NCI-H345 treated with DMSO at 0.1 percent for 48 hours (cell line): Measurements from ENCODE around the gene STK4.

Experiments used
- DNase-seq: peaks from one replicate; lab custom pipeline; 2025; ENCODE audit not compliant: unreplicated experiment; lab: John Stamatoyannopoulos, UW

STK4 gene

DNA sequence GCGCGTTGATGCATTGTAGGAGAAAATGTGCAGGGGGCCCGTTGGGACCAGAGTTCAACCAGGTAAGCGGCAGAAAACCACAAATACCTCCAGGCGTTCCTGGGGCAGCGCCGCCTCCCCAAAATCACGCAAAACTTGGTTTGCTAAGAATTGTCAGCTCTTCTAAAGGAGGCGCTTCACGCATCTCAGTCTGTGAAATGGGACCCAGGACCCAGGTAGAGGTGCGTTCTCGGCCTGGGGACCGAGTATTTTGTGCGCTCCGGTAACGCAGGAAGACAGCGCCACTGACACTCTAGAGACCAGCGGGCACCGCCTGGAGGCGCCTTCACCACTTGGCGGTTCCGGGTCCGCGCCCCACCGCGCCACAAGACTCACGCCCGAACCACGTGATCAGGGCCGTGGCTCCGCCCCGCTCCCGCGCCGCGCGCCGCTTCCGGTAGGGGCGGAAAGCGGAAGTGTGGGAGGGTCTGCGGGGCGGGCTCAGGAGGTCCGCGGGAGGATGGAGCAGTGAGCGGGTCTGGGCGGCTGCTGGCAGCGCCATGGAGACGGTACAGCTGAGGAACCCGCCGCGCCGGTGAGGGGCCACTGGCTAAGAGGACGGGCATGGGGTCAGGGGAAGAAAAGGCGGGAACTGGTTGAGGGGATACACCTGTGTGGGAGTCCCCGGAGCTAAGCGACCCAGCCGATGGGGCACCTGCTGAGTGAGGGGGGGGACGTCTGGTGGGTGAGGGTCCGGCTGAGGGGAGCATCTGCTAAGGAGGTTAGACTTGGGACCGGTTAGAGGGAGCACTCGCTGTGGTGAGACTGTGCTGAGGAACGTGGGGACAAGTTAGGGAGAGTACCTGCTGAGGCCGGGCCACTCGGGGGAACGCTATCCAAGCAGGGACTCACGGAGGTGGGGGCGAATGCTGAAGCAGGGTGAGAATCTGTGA, at the start of gene STK4:
Gene STK4 (plus strand): TSS at position 483 of the 932 bp plus-strand sequence. CDS start 57 bp downstream, at position 540.
- DNase-seq: peak; percentile 93

- DNase-seq: no peak
Measured at GRCh38 chr20:44916586-44916985, 49.7 kb upstream of the STK4 start.

GRCh38 chr20:44917399-44917798, 48.9 kb upstream of the STK4 start:
- DNase-seq: no peak

GRCh38 chr20:44918342-44918741, 48.0 kb upstream of the STK4 start:
- no peak for DNase-seq

- no peak for DNase-seq
Measured at GRCh38 chr20:44918761-44919160, 47.6 kb upstream of the STK4 start.

DNA sequence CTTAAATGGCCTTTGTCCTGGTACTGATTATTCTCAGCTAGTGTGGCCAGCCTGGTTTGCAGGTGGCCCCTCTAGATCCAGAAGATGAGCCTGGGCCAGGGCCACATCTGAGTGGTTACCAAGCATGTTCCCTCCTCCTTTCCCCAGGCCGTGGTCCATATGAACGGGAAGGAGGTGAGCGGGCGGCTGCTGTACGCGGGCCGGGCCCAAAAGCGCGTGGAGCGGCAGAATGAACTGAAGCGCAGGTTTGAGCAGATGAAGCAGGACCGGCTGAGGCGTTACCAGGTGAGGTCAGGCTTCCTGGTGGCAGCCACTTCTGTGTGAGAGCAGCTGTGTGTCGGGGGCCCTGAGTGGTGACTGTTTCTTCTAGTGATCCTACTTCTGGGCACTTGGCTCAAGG, 44.9 kb upstream of the STK4 start:
- DNase-seq: no peak

GRCh38 chr20:44924541-44924940, 41.8 kb upstream of the STK4 start:
- DNase-seq: no peak

DNA sequence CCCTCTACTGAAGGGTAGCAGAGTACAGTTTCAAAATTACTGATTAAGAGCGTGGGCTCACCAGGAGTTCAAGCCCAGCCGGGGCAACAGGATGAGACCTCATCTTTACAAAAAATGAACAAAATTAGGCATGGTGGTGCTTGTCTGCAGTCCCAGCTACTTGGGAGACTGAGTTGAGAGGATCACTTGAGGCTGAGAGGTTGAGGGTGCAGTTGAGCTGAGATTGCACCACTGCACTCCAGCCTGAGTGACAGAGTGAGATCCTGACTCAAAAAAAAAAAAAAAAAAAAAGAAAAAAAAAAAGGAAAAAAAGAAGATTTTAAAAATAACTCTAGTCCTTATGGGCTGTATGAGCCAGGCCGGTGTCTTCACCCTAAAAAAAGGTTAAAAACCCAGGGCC, 37.7 kb upstream of the STK4 start:
- no peak for DNase-seq

DNA sequence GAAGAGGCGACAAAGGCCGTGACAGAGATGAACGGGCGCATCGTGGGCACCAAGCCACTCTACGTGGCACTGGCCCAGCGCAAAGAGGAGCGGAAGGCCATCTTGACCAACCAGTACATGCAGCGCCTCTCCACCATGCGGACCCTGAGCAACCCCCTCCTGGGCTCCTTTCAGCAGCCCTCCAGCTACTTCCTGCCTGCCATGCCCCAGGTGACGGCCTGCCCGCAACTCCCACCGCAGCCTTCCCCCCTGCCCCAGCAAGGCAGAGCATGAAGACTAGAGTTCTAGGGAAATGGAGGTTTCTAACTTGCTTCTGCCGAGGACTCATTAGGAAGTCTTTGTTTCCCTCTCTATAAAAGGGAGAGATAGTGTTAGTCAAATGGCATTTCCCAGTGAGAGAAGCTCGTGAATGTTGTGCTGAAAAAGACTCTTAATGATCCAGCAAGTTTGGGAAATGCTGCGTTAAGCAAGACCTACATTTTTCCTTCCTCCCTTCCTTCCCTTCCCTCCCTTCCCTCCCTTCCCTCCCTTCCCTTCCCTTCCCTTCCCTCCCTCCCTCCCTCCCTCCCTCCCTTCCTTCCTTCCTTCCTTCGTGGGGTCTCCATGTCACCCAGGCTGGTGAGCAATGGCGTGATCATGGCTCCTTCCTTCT, 35.7 kb upstream of the STK4 start:
- no peak for DNase-seq

- no peak for DNase-seq
Measured at GRCh38 chr20:44931911-44932310, 34.4 kb upstream of the STK4 start.

DNA sequence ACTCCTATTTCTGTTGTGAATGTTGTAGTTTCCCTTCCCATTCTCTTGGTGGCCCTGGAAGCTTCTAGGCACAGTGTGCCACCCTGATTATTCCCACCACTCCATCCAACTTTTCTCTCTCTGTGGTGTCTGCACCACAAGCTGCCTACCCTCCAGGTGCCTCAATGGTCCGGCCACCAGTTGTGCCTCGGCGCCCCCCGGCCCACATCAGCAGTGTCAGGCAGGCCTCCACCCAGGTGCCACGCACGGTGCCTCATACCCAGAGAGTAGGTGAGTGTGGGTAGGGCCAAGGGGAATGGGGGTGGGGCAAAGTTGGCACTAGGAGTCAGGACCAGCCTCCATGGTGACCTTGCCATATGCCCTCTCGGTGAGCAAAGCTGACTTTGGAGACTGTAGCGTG, 33.4 kb upstream of the STK4 start:
- DNase-seq: no peak

GRCh38 chr20:44936510-44936909, 29.8 kb upstream of the STK4 start:
- DNase-seq: no peak

GRCh38 chr20:44938637-44939036, 27.7 kb upstream of the STK4 start:
- DNase-seq: no peak

- no peak for DNase-seq
Measured at GRCh38 chr20:44941120-44941691, 25.1 kb upstream of the STK4 start.

DNA sequence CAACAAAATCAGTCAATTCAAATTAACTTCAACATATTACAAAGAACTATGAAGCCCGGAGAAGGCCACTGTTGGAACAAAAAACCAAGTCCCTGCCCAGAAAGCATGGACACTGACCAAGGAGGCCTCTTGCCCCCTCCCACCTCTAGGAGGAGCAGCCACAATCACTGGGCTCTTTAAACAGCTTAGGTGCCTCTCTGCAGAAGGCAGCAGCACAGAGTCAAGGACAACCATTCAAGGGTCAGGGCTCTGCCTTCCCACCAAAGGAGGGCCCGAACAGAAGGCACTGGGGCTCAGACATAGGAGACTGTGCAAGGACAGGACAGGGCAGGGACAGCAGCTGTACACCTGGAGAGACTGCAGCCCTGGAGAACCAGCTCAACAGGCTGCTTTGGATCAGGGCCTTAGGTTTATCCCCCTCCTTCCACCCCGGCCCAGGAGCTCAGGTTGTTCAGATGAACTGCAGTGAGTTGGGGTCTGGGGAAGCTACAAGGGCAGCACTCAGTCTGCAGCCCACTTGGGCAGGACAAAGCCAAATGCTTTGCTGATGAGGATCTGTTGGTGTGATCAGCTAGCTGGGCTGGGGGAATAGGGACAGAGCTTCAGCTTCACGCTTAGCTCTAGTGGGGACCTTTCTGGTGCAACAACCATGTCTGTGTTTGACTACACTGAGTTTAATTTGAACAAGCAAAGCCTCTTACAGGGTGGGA, 23.9 kb upstream of the STK4 start:
- no peak for DNase-seq

DNA sequence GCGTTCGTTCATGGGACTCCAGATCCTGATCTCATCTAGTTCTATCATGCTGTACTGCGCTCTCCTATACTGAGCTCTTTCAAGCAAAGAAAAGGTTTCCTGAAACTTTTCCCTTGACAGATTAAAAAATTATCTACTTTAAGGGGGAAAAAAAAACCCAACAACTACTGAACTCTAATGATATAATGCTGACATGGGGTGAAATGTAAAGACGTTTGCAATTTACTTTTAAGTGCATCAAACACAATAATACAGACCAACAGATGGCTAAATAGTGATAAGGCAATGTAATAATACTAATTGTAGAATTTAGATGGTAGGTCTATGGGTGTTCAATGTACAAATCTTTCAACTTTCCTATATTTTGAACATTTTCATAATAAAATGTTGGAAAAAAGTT, 22.5 kb upstream of the STK4 start:
- DNase-seq: no peak

DNA sequence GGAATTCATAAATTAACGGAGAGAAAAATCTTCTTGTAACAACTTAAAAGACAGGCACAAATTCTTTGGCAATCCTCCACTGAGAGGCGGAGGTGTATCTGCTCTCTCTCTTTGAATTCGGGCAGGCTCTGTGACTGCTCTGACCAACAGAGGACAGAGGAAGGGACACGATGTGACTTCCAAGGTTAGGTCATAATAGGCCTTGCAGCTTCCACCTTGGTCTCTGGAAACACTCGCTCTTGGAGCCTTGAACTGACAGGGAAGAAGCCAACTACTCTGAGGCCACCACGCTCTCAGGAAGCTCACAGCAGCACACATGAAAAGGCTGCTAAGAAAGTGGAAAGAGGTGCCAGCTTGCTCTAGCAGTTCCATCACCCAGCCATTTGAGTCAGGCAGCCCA, 21.1 kb upstream of the STK4 start:
- DNase-seq: no peak

DNA sequence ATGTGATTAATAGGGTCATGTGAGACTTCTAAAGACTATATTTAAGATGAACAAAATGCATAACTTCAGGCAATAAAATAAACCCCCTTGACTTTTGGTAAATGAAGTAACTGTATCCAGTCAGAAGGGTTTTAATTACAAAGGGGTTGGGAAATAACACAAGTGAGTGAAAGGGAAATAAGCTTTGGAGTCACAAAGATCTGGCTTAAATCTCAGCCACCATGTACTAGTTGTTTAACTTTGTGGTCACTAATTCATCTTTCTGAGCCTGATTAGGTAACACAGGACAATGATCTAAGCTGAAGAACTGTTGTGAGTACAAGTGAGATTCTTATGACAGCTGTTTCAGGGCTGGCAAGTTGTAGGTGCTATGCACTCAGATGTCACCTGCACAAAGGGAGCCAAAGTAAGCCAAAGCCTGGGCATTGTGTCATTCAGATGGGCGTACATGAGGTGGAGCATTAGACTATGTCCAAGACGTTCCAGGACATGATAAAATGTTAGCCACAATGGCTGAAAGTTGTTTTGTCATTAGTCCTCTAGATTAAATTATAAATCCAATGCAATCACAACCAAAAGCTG, 19.9 kb upstream of the STK4 start:
- DNase-seq: no peak

- DNase-seq: no peak
Measured at GRCh38 chr20:44948107-44948506, 18.2 kb upstream of the STK4 start.

- no peak for DNase-seq
Measured at GRCh38 chr20:44948513-44948912, 17.8 kb upstream of the STK4 start.

DNA sequence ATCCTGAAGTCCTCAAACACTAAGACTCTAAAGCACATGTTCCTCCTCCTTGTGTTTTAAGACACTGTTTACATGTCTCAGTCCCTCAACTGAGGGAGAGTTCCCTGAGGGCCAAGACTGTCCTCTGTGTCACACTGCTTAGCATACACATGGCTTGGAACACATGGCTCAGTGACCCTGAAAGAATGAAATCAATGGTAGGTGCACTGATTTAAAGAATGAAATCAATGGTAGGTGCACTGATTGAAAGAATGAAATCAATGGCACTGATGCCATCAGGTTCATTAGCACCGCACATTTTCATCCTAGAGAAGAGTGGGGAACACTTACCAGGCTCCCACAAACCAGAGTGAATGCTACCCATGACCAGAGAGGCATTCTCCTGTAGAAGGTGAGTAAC, 15.9 kb upstream of the STK4 start:
- DNase-seq: no peak
